Measurements from ENCODE around the gene CNTN4. TPM values are rescaled to one million over a fixed set of nuclear protein-coding genes. Genes with fewer than 3 reads are reported as not detected.
"Not testable (repeated sequence)": the region's sequence is repeated elsewhere in the genome, so short reads cannot be mapped to it uniquely, and the experiment has no call there.

CNTN4 gene
- total RNA-seq: not detected

DNA sequence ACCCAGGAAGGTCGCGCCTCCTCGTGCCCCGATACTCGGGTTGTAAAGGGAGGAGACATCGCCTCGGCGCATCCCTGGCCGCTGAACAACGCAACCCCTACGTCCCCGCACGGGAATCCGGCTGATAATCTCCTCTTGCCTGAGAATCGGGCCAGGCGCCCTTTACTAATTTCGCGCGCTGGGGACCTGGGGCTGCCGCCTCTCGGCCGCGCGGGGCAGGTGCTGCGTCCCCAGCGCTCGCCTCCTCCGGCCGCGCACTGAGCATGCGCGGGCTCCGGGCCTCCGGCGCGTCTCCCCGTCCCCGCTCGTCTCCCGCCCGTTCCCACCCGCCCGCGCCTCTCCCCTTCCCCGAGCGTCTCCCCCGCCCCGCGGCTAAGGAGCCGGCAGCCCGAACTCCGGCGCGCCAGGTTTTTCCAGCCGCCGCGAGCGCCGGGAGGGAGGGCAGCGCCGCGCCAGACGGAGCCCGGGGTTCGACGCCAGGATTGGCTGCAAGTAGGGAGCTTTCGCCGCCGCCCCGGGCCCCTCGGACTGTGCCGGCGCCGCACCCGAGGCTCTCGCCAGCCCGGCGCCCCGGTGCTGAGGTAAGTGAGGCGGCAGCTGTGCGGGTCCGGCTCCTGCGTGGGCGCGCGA is at the start of gene CNTN4:
TSS of gene CNTN4 (plus strand) at position 469 of the 630 bp plus-strand sequence.
- peak; percentile 14 for DNase-seq

DNA sequence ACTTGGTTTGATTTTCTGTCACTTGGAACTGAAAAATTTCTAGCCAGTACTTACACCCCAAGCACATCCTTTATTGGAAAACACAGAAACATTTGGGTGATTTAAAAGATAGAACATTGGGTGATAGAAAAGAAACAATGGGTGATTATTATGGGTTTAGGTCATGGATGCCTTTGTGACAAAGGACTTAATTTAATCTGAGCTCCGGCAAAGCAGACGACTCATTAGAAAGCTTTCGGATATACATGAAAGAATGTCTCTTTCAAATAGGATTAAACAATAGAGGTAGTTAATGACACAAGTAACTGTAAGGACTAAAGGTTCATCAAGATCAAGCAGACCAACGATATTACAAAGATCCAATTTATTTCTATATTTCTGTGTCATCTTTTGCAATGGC is 37.3 kb upstream of the CNTN4 start:
- ChIA-PET CTCF (no interaction called here), POLR2A (no interaction called here)

More for the DNA sequence above, at the start of gene CNTN4:
- Mint-ChIP-seq H3K36me3 (ENCODE audit: low read depth) (no peaks in the 10 kb centered on the region), H3K27ac (no peak within 1 kb of the TSS), H3K27me3 (peaks cover 48% of the 10 kb centered on the region), H3K4me3 (no peak within 1 kb of the TSS), H3K4me1 (ENCODE audit: low read depth) (peaks cover 4% of the 10 kb centered on the region), H3K9me3 (no peaks in the 10 kb centered on the region)
- CTCF ChIA-PET: no interaction called here
- intact Hi-C loops (cut with micrococcal nuclease): no loop called here
- TF ChIP-seq, protein P1, sequence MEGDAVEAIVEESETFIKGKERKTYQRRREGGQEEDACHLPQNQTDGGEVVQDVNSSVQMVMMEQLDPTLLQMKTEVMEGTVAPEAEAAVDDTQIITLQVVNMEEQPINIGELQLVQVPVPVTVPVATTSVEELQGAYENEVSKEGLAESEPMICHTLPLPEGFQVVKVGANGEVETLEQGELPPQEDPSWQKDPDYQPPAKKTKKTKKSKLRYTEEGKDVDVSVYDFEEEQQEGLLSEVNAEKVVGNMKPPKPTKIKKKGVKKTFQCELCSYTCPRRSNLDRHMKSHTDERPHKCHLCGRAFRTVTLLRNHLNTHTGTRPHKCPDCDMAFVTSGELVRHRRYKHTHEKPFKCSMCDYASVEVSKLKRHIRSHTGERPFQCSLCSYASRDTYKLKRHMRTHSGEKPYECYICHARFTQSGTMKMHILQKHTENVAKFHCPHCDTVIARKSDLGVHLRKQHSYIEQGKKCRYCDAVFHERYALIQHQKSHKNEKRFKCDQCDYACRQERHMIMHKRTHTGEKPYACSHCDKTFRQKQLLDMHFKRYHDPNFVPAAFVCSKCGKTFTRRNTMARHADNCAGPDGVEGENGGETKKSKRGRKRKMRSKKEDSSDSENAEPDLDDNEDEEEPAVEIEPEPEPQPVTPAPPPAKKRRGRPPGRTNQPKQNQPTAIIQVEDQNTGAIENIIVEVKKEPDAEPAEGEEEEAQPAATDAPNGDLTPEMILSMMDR (IDR thresholded peaks at IDR 0.05): no peak
- peak; percentile 64 for ATAC-seq
- POLR2A ChIA-PET: no interaction called here

DNA sequence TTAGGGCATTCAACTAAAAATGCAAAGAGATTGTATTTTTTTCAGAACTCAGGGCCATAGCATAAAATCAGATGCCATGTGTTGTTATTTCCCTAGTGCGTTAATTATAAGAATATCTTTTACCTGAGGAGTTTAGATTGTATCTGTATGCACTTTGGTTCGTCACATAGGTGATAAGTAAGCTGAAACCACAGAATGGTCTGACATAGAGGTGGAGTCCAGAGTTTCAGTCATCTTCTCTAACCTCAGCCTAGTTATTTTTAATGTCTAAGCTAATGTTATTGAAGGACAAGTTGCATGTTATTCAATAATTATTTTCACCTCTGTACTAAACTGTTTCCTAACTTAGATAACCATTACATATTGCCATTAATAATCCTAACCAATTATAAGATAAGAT is 27.1 kb upstream of the CNTN4 start:
- ChIA-PET POLR2A (no interaction called here), CTCF (no interaction called here)
- intact Hi-C loops (cut with micrococcal nuclease): no loop called here
- Mint-ChIP-seq H3K9me3 (peaks cover 5% of the 10 kb centered on the region), H3K4me1 (ENCODE audit: low read depth) (no peaks in the 10 kb centered on the region), H3K27me3 (no peaks in the 10 kb centered on the region), H3K27ac (no peak overlapping the region), H3K4me3 (no peak overlapping the region), H3K36me3 (ENCODE audit: low read depth) (no peaks in the 10 kb centered on the region)
- ATAC-seq: no peak
- TF ChIP-seq, protein P1 (IDR thresholded peaks at IDR 0.05): no peak
- no peak for DNase-seq

More for the DNA sequence above, 37.3 kb upstream of the CNTN4 start:
- no peak overlapping the region for H3K27ac Mint-ChIP-seq
- no peaks in the 10 kb centered on the region for H3K4me1 Mint-ChIP-seq (ENCODE audit: low read depth)
- no peak for ATAC-seq
- no peaks in the 10 kb centered on the region for H3K36me3 Mint-ChIP-seq (ENCODE audit: low read depth)
- DNase-seq: no peak
- no peaks in the 10 kb centered on the region for H3K27me3 Mint-ChIP-seq
- intact Hi-C loops (cut with micrococcal nuclease): no loop called here
- no peak overlapping the region for H3K4me3 Mint-ChIP-seq
- peaks cover 4% of the 10 kb centered on the region for H3K9me3 Mint-ChIP-seq
- TF ChIP-seq, protein P1 (IDR thresholded peaks at IDR 0.05): no peak

DNA sequence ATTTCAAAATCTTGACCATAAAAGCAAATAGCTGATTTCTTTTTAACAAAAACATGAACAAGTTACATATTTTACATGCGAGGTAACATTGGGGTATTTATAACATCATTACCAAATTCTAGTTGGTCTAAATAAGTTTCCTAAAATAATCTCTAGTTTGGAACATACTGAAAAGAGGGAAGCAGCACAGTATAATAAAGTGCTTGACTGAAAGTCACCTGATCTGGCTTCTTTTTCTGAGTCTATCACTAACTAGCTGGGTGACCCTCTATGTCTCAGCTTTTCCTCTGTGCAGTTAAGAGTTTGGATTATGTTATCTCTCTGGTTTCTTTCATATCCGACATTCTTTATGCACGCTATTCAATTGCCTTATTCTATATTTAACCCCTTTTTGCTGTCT is 19.8 kb upstream of the CNTN4 start:
- H3K36me3 Mint-ChIP-seq (ENCODE audit: low read depth): no peaks in the 10 kb centered on the region
- TF ChIP-seq, protein P1 (IDR thresholded peaks at IDR 0.05): no peak
- H3K27me3 Mint-ChIP-seq: no peaks in the 10 kb centered on the region
- intact Hi-C loops (cut with micrococcal nuclease): no loop called here
- H3K4me1 Mint-ChIP-seq (ENCODE audit: low read depth): no peaks in the 10 kb centered on the region
- ChIA-PET POLR2A (interaction anchor here (1.1 kb wide), 1 partner anchor 14 kb away, joined by 3 read pairs; no protein-coding TSS in a partner anchor), CTCF (no interaction called here)
- no peak for DNase-seq
- peaks cover 10% of the 10 kb centered on the region for H3K9me3 Mint-ChIP-seq
- ATAC-seq: no peak
- H3K27ac Mint-ChIP-seq: no peak overlapping the region
- no peak overlapping the region for H3K4me3 Mint-ChIP-seq

DNA sequence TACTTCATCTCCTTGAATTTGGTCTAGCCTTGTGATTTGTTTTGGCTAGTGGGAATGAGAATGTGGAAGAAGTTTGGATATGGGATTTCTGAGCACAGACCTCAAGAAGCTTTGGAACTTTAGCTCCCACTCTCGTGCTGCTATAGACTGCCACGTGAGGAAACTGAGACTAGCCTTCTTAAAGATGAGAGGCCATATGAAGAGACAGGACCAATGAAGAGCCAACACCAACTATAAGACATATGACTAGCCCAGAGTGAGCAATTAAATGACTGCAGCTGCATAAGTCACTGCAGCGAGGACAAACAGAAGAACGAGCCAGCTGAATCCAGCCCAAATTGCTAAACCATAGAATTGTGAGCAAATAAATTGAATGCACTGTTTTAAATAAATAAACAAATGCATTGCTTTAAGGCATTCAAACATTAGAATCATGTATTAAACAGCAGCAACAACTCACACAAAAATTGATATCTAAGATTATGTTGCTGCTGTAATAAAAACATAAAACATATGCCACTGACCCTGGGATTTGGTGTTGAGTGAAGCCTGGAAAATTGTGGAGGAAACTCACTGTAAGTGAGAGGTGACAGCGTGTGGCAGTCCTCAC is 15.7 kb upstream of the CNTN4 start:
- no peak for DNase-seq
- CTCF ChIA-PET: no interaction called here
- intact Hi-C loops (cut with micrococcal nuclease): no loop called here

DNA sequence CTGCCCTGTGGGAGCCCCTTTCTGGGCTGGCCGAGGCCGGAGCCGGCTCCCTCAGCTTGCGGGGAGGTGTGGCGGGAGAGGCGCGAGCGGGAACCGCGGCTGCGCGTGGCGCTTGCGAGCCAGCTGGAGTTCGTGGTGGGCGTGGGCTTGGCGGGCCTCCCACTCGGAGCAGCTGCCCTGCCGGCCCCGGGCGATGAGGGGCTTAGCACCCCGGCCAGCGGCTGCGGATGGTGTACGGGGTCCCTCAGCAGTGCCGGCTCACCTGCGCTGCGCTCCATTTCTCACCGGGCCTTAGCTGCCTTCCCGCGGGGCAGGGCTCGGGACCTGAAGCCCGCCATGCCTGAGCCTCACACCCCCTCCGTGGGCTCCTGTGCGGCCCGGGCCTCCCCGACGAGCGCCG is 15.1 kb upstream of the CNTN4 start:
- H3K27me3 Mint-ChIP-seq; intact Hi-C loops (cut with micrococcal nuclease); CTCF ChIA-PET; H3K27ac Mint-ChIP-seq; DNase-seq; H3K36me3 Mint-ChIP-seq (ENCODE audit: low read depth); ATAC-seq; H3K4me3 Mint-ChIP-seq; H3K4me1 Mint-ChIP-seq (ENCODE audit: low read depth); POLR2A ChIA-PET: not testable (repeated sequence)
- peaks cover 11% of the 10 kb centered on the region for H3K9me3 Mint-ChIP-seq

More for the DNA sequence above, 15.7 kb upstream of the CNTN4 start:
- POLR2A ChIA-PET: no interaction called here
- Mint-ChIP-seq H3K36me3 (ENCODE audit: low read depth) (no peaks in the 10 kb centered on the region), H3K9me3 (peaks cover 12% of the 10 kb centered on the region), H3K27ac (no peak overlapping the region), H3K4me3 (no peak overlapping the region), H3K4me1 (ENCODE audit: low read depth) (no peaks in the 10 kb centered on the region), H3K27me3 (no peaks in the 10 kb centered on the region)
- no peak for ATAC-seq
- TF ChIP-seq, protein P1 (IDR thresholded peaks at IDR 0.05): no peak
